IPS-20b (cell line): Measurements from ENCODE around the gene SPEF2.

Experiments
- H3K27ac ChIP-seq: one replicate; pipeline ENCODE4 v1.5.1; 2013; ENCODE audit warnings: low read length
- H3K27me3 ChIP-seq: 2 replicates; pipeline ENCODE4 v1.6.1; 2013; ENCODE audit warnings: mild to moderate bottlenecking, low read length, inconsistent platforms; ENCODE audit not compliant: insufficient read depth
- H3K36me3 ChIP-seq: 2 replicates; pipeline ENCODE4 v1.6.1; 2013; ENCODE audit warnings: low read depth, mild to moderate bottlenecking, inconsistent platforms, low read length, moderate library complexity; ENCODE audit not compliant: insufficient read depth
- H3K4me1 ChIP-seq: 2 replicates; pipeline ENCODE4 v1.6.1; 2013; ENCODE audit warnings: mild to moderate bottlenecking, control low read depth, inconsistent platforms, low read length, moderate library complexity; ENCODE audit not compliant: insufficient read depth
- H3K4me3 ChIP-seq: 2 replicates; pipeline ENCODE4 v1.5.1; 2013; ENCODE audit warnings: mild to moderate bottlenecking, low read length, inconsistent platforms
- H3K9ac ChIP-seq: 2 replicates; pipeline ENCODE4 v1.6.1; 2013; ENCODE audit warnings: low read depth, mild to moderate bottlenecking, inconsistent platforms, low read length, moderate library complexity
- H3K9me3 ChIP-seq: 2 replicates; pipeline ENCODE4 v1.6.1; 2013; ENCODE audit warnings: mild to moderate bottlenecking, low read depth, low read length, inconsistent platforms; ENCODE audit not compliant: insufficient read depth

SPEF2 gene, protein sequence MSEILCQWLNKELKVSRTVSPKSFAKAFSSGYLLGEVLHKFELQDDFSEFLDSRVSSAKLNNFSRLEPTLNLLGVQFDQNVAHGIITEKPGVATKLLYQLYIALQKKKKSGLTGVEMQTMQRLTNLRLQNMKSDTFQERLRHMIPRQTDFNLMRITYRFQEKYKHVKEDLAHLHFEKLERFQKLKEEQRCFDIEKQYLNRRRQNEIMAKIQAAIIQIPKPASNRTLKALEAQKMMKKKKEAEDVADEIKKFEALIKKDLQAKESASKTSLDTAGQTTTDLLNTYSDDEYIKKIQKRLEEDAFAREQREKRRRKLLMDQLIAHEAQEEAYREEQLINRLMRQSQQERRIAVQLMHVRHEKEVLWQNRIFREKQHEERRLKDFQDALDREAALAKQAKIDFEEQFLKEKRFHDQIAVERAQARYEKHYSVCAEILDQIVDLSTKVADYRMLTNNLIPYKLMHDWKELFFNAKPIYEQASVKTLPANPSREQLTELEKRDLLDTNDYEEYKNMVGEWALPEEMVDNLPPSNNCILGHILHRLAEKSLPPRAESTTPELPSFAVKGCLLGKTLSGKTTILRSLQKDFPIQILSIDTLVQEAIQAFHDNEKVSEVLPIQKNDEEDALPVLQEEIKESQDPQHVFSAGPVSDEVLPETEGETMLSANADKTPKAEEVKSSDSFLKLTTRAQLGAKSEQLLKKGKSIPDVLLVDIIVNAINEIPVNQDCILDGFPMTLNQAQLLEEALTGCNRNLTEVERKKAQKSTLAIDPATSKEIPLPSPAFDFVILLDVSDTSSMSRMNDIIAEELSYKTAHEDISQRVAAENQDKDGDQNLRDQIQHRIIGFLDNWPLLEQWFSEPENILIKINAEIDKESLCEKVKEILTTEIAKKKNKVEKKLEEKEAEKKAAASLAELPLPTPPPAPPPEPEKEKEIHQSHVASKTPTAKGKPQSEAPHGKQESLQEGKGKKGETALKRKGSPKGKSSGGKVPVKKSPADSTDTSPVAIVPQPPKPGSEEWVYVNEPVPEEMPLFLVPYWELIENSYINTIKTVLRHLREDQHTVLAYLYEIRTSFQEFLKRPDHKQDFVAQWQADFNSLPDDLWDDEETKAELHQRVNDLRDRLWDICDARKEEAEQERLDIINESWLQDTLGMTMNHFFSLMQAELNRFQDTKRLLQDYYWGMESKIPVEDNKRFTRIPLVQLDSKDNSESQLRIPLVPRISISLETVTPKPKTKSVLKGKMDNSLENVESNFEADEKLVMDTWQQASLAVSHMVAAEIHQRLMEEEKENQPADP (N-terminal part only)

DNA sequence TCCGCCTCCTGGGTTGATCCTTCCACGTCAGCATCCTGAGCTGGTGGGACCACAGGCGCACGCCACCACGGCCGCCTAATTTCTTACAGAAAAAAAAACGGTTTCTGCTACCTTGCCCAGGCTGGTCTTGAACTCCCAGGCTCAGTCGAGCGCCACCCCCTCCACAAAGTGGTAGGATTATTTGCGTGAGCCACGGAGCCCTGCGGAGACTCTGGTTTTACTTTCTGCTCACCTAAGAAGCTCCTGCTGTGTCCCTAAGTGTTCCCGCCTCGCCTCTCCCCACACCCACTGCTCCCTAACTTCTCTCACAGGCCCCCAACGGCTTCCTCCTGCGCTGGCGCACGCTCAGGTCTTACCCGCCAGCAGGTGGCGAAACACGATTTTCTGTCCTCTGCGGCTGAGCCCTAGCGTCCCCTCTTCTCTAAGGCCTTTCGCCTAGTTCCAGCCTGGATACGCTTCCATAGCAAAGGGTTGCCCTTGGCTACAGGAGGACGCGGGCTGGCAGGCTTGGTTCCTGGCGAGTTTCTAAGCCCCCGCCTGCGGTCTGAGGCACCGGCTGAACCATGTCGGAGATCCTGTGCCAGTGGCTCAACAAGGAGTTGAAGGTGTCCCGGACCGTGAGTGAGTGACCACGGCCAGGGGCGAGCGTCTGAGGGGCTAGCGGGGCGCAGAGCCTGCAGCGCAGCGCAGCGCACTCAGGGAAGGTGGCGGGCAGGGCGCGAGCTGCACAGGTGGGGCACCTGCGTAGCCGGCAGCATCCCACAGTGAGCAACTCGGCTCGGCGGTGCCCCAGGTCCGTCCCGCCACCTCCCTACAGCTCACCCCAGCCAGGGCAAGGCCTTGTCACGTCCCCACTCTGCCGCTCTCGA lies at the start of gene SPEF2:
SPEF2 (plus strand) TSS at position 429 of the 869 bp plus-strand sequence; CDS start at position 564, 135 bp downstream.
- Histone ChIP-seq H3K4me1 (no peaks in the 10 kb centered on the region), H3K36me3 (no peaks in the 10 kb centered on the region), H3K9me3 (no peaks in the 10 kb centered on the region), H3K27ac (no peak within 1 kb of the TSS), H3K4me3 (peak within 1 kb of the TSS; percentile 95), H3K27me3 (peaks cover 47% of the 10 kb centered on the region), H3K9ac (peak within 1 kb of the TSS; percentile 51; the same call in 1 of the 2 replicates)

DNA sequence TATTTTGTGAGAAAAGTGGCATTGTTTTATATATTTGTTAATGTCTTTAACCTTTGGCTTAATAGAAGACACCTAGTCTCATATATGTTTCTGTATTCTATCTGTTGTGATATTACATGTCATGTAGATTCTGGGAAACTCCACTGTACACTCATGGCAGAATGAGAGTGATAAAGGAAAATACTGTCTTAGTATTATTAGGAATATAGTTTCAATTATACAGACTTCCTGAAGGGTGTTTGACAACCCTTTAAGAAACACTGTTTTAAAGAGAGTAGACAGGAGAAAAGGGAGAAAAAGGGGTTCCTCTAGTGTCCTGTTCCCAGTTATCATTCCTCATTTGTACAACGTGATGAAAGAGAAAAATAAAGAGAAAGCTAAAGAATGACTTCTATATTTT lies 42.1 kb upstream of the SPEF2 start:
- Histone ChIP-seq H3K27ac (no peak overlapping the region), H3K9me3 (no peaks in the 10 kb centered on the region), H3K4me1 (no peaks in the 10 kb centered on the region), H3K9ac (no peak overlapping the region), H3K4me3 (no peak overlapping the region), H3K36me3 (no peaks in the 10 kb centered on the region), H3K27me3 (no peaks in the 10 kb centered on the region)

GRCh38 chr5:35587419-35587818 lies 30.2 kb upstream of the SPEF2 start:
- Histone ChIP-seq H3K27ac (no peak overlapping the region), H3K27me3 (no peaks in the 10 kb centered on the region; the same call in 1 of the 2 replicates)

DNA sequence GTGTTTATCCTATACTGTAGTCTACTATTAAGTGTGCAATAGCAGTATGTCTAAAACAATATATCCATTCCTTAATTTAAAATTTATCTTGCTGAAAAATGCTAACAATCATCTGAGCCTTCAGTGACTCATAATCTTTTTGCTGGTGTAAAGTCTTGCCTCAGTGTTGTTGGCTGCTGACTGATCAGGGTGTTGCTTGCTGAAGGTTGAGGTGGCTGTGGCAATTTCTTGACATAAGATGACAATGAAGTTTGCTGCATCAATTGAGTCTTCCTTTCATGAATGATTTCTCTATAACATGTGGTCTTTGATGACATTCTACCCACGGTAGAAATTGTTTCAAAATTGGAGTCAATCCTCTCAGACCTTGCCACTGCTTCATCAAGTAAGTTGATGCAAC lies 24.3 kb upstream of the SPEF2 start:
- no peaks in the 10 kb centered on the region for H3K36me3 ChIP-seq
- H3K9me3 ChIP-seq = no peaks in the 10 kb centered on the region
- H3K4me1 ChIP-seq = no peaks in the 10 kb centered on the region
- H3K27ac ChIP-seq = no peak overlapping the region
- no peak overlapping the region for H3K4me3 ChIP-seq
- H3K9ac ChIP-seq = no peak overlapping the region
- no peaks in the 10 kb centered on the region for H3K27me3 ChIP-seq

More at GRCh38 chr5:35587419-35587818, 30.2 kb upstream of the SPEF2 start:
- Histone ChIP-seq H3K4me3 (no peak overlapping the region), H3K9me3 (no peaks in the 10 kb centered on the region), H3K9ac (no peak overlapping the region), H3K4me1 (no peaks in the 10 kb centered on the region), H3K36me3 (no peaks in the 10 kb centered on the region)

DNA sequence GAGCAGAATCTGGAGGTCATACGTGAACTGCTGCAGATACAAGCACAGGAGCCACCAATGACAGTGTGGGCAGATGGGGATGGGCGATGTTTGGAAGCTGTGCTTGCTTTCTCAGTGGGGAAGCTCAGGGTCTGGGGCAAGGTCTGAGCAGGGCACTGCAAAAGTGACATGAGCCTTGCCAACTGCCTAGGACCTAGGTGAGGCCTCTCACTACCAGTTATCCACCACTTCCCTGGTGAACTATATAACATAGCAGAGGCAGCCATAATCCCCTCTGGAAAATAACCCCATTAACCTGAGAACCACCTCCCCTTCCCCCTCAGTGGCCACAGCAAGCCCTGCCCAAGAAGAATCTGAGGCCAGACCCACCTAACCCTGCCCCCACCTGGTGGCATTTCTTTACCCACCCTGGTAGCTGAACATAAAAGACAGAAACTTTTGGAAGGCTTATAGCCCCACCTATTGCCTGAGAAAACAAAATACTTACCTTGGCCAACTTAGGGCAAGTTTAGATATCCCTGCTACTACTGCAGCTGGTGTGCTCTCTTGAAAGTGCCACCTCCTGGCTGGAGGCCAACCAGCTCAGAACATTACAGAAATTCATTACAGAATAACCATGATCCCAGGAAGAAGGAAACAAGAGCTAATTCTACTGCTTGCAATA lies 18.8 kb upstream of the SPEF2 start:
- no peaks in the 10 kb centered on the region for H3K36me3 ChIP-seq
- no peak overlapping the region for H3K9ac ChIP-seq
- H3K9me3 ChIP-seq = no peaks in the 10 kb centered on the region
- H3K27me3 ChIP-seq = no peaks in the 10 kb centered on the region
- H3K4me3 ChIP-seq = no peak overlapping the region
- no peak overlapping the region for H3K27ac ChIP-seq
- no peaks in the 10 kb centered on the region for H3K4me1 ChIP-seq

- no peak overlapping the region for H3K9ac ChIP-seq
- no peaks in the 10 kb centered on the region for H3K36me3 ChIP-seq
- no peak overlapping the region for H3K4me3 ChIP-seq
- H3K27me3 ChIP-seq = no peaks in the 10 kb centered on the region
- no peak overlapping the region for H3K27ac ChIP-seq
- H3K9me3 ChIP-seq = no peaks in the 10 kb centered on the region
- H3K4me1 ChIP-seq = no peaks in the 10 kb centered on the region
These were observed 17.1 kb upstream of the SPEF2 start for GRCh38 chr5:35600591-35600990.

GRCh38 chr5:35608881-35609779 lies 8.5 kb upstream of the SPEF2 start:
- no peaks in the 10 kb centered on the region for H3K4me1 ChIP-seq
- no peaks in the 10 kb centered on the region for H3K36me3 ChIP-seq
- no peak overlapping the region for H3K27ac ChIP-seq
- no peak overlapping the region for H3K4me3 ChIP-seq
- no peaks in the 10 kb centered on the region for H3K27me3 ChIP-seq
- no peak overlapping the region for H3K9ac ChIP-seq
- 0 out of 2 replicates have a peak, but pooled peaks cover 5% of the 10 kb centered on the region for H3K9me3 ChIP-seq

GRCh38 chr5:35617060-35617434 lies 616 bp upstream of the SPEF2 start:
- H3K27ac ChIP-seq = no peak overlapping the region
- H3K4me1 ChIP-seq = no peaks in the 10 kb centered on the region
- no peak overlapping the region for H3K9ac ChIP-seq
- H3K27me3 ChIP-seq = peaks cover 47% of the 10 kb centered on the region
- H3K36me3 ChIP-seq = no peaks in the 10 kb centered on the region
- H3K4me3 ChIP-seq = peak overlapping the region; percentile 95
- no peaks in the 10 kb centered on the region for H3K9me3 ChIP-seq

DNA sequence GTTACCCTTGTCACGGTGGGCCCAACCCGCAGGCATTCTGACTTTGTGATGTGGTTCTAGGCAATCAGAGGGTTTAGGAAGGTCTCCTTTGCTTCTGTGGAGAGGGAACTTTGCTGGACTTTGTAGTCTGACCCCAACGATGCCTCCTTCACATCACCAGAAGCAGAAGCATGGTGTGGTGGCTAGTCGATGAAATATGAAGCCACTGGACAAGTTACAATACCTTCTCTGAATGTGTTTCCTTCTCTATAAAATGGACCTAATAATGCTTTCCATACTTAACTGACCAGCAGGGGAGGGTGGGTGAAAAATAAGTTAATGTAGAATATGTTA lies 607 bp downstream of the SPEF2 start:
- Histone ChIP-seq H3K27me3 (peaks cover 47% of the 10 kb centered on the region), H3K4me3 (peak overlapping the region; percentile 95), H3K9ac (peak overlapping the region; percentile 51; the same call in 1 of the 2 replicates), H3K4me1 (no peaks in the 10 kb centered on the region), H3K36me3 (no peaks in the 10 kb centered on the region), H3K27ac (no peak overlapping the region), H3K9me3 (no peaks in the 10 kb centered on the region)

DNA sequence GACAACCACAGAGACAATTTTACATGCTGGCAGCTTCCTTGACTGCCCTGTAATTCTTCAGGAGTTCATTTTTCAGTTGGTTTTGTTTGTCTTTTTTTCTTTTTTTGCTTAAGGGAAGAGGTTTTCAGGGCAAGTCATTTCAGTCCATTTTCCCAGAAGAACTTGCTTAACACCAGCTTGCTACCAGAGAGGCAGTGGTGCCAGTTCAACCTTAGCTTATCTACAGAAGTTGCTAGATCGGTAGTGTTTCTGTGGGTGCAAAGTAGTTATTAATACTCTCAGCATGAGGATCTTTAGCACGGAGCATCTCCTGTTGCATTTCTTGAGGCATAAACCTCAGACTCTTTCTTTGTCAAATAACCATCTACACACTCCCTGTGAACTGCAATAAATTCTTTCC lies 1.1 kb downstream of the SPEF2 start:
- Histone ChIP-seq H3K4me3 (no peak overlapping the region), H3K27me3 (peaks cover 47% of the 10 kb centered on the region), H3K4me1 (no peaks in the 10 kb centered on the region), H3K36me3 (no peaks in the 10 kb centered on the region), H3K27ac (no peak overlapping the region), H3K9me3 (no peaks in the 10 kb centered on the region), H3K9ac (no peak overlapping the region)
